Activated CD4-positive, CD25-positive, alpha-beta regulatory T cell treated with anti-CD3 and anti-CD28 coated beads, Interleukin-2, amount 50 U/mL, for 24 hours (primary cell): ENCODE results near the gene CHD6.

ENCODE experiments used
- ATAC-seq, 2 donors: fragments of 150-1000 bp; cut with Tn5 transposase; one replicate each; pipeline ENCODE4 v1.10.0; 2021; ENCODE audit warnings: mild to moderate bottlenecking in 1 of 2, moderate library complexity in 1 of 2

CHD6 gene

GRCh38 chr20:41390889-41391288, 227.3 kb downstream of the CHD6 start:
- no peak for ATAC-seq

DNA sequence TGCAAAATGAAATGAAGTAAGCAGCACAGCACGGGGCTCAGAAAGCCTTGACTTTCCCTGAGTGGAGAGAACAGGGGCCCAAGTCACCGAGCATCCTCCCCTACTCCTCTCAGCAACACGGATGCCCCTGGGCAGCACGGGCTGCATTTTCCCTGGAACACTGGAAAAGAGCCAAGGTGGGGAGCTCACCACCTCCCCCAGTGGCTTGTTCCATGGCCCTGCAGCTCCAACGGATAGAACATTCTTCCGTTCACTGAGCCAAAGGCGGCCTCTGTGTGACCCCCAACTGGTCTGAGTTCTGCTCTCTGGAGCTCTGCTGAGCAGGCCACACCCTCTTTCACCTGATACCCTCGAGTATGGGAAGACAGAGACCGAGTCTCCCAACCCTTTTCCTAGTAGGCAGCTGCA, 230.7 kb downstream of the CHD6 start:
- no peak for ATAC-seq

DNA sequence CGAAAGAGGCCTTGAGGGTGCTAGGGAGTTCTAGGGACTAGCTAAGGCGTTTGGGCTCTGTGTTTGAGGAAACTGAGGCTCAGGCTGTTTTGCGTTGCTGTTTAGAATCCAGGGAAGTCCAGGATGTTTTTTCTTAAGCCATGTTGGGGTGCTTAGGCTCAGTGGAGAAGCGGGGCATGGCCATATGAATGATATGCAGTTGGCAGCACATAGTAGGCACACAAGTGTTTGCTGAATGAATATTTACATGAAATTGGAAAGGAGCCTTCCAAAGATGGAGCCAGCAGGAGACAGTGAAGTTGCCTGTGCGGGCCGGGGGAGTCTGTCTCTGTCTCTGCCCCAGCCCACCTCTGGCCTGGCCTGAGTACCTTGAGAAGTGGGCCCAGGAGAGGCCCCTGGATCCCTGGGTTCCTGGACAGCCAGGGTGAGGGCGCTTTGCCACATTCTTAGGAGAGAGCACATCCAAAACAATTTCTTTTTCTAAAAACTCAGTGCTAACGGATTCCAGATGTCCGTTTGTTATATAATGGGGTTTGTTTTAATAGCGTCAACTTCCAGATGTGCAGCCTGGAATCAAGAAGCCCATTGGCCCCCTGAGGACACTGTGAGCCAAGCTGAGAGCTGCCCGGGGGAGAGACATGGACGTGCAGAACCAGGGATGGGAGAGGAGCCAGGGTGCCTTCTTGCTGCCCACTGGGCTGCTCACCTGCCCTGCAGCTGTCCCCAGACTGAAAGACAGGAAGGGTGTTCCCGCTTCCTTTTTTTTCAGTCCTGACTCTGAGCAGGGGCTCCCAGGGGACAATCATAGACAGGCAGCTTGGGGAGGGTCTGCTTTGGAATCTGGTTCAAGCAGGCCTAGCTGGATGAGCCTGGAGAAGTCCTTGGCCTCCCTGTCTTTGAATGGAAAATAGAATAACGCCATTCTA, 231.4 kb downstream of the CHD6 start:
- ATAC-seq: no peak

- ATAC-seq: no peak
Measured at GRCh38 chr20:41382791-41383305, 235.3 kb downstream of the CHD6 start.

GRCh38 chr20:41380551-41381193, 237.5 kb downstream of the CHD6 start:
- no peak for ATAC-seq

DNA sequence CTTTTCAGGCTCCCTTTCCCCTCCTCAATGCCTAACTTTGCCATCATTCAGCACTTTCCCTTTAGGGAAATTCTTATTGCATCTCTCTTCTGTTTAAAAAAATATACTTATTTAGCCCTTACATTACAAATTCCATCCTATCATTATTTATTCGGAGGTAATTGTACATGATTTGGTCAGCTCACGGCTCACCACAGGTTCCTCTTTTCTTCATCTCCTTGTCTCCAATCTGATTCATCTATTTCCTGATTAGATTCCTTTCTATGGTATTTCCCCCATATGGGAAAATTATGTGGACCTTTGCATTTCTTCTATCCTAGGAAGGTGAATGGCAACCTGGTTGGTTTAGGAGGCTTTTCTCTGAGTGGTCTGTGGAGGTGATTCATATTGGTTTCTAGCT, 238.6 kb downstream of the CHD6 start:
- ATAC-seq: no peak

DNA sequence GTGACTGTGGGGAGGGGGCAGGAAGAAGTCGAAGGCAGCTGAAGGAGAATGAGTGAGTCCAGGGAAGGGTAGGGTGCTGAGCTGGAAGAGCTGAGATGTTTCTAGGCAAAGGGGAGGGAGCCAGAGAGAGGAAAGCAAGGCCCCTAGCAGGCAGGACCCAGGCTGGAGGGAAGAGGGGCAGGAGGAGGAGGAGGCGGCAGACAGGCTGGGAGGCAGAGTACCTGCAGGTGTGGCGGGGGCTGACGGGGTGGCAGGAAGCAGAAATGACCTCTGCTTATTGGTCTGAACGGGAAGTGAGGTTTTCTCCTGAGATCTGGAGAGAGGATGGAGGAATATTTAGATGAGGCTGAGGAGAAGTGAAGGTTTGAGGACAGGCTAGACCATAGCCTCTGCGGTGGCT, 240.9 kb downstream of the CHD6 start:
- ATAC-seq: no peak

DNA sequence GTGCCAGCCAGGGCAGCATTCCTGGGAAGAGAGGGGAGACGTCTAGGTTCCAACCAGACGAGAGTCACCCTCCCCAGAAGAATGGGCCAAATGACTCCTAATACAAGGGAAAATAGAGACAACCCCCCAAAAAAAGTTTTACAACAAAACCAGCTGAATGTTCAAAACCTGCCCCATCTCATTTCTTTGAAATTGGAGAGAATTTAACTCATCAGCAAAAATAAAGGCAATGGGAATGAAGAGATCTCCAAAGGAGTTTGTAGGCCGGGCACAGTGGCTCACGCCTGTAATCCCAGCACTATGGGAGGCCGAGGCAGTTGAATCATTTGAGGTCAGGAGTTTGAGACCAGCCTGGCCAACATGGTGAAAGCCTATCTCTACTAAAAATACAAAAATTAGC, 241.8 kb downstream of the CHD6 start:
- no peak for ATAC-seq

- no peak for ATAC-seq
Measured at GRCh38 chr20:41375846-41376245, 242.3 kb downstream of the CHD6 start.

DNA sequence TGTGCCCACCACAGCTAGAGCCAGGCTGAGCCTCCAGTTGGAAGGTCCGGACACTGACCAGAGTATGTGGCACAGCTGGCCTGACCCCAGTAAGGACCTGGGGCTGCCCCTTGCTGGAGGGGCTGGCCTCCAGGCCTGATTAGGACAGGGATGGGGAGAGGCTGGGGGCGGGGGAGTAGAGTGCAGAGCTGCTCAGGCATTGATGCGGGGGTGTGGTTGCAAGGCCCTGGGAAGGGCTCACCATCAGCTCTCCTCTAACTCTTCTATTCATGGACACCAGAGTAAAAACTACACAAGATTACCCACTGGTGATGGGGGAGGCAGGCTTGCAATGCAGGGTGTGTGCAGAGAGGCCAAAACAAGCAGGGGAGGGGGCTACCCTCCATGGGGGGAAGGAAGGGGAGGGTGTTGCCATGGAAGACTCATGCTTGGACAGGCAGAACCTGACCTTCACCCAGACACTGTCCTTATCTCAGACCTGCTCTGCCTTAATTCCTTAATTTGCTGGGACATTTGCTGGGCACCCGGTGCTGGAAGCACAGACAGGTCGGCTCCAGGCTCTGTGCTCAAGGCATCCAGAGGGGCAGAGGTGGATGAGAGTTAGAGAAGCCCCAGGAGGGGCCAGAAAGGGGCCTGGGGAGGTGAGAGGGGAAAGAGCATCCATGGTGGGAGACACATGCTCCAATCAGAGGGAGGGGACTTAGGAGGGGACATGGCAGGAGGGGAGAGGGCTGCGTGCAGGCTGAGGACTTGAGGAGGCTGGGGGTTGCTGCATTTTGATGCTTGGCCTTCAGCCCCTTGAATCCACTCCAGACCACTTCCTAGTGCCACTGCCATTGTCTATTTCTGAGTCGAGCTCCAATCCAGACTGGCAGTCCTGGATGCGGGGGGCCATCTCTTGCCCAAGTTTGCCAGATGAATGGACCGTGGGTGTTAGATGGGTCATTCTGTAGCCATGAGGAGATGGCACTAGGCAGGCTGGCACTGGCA, 244.0 kb downstream of the CHD6 start:
- no peak for ATAC-seq

- no peak for ATAC-seq
Measured at GRCh38 chr20:41373251-41373783, 244.9 kb downstream of the CHD6 start.

- no peak for ATAC-seq
Measured at GRCh38 chr20:41371371-41371770, 246.8 kb downstream of the CHD6 start.

DNA sequence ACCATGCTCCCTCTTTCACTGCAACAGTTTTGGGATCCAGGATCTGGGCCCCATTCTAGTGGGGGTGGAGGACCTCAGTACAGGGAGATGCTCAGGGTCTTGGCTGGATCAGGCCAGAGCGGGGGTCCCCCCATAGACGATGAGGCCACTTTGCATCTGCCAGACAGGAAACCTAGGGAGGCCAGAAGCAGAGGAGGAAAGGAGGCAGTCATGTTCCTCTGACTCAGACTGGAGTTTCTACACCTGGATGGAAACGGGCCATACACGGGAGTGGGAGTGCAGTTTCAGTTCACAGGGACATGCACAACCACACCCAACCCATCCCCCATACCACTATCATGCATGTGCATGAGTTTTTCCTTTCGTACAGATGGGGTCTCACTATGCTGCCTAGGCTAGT, 248.0 kb downstream of the CHD6 start:
- ATAC-seq: no peak

- ATAC-seq: no peak
Measured at GRCh38 chr20:41369673-41370072, 248.5 kb downstream of the CHD6 start.

GRCh38 chr20:41367956-41368355, 250.2 kb downstream of the CHD6 start:
- no peak for ATAC-seq

- no peak for ATAC-seq
Measured at GRCh38 chr20:41367393-41367695, 250.8 kb downstream of the CHD6 start.

DNA sequence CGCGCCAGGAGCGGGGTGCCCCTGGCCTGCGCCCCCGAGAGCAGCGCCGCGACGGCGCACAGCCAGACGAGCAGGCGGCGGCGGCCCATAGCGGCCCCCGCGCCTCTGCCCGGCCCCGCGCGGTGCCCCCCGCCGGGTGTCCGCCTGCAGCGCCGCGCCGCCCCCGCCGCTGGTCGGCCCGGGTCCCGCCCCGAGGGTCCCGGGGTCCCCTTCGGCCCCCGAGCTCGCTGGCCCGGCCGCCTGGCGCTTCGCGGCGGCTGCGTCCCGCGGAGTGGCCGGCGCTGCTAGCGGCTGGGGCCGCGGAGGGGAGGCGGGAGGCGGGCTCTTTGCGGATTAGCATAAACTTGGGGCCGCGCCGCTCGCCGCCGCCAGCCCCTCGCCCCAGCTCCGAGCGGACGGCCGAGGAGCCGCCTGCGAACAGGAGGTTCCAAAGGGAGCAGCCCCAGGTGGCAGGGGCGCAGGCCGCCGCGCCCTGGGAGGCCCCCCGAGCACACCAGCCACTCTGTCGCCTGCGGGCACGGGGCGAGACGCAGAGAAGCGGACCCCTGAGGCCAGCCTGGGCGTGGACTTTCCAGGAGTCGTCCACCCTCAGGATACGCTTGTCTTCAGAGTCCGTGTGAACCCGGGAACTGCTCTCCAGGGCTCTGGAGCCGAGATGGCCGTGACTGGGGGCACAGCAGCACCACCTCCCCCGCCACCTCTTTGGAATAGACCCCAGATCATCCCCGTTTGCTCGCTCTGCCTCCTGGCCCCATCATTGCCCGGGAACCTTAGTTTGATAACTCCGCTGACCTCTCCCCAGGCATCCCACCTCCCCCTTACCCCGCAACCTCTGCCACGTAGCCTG, 251.4 kb downstream of the CHD6 start, which contains the start of gene EMILIN3:
TSS of gene EMILIN3 (minus strand) at position 273 of the 847 bp plus-strand sequence. CDS start at position 89, 184 bp downstream.
- ATAC-seq: no peak

- no peak for ATAC-seq
Measured at GRCh38 chr20:41365777-41366545, 252.2 kb downstream of the CHD6 start.

GRCh38 chr20:41364967-41365765, 253.0 kb downstream of the CHD6 start:
- no peak for ATAC-seq
